GM23338 (cell line): ENCODE data around the gene ELAVL3. TPM values are rescaled to one million over a fixed set of nuclear protein-coding genes. Genes with fewer than 3 reads are reported as not detected.

ENCODE experiments used
- ATAC-seq: fragments of 200-7000 bp; cut with Tn5 transposase; 3 replicates; pipeline ENCODE4 v1.9.1; 2020
- DNase-seq: peaks from one replicate; pipeline ENCODE4 v3.0.0-alpha.2; 2015; ENCODE audit warnings: low spot score
- H2AFZ ChIP-seq: fragments of 200-600 bp; sonication (generic); 2 replicates; pipeline ENCODE4 v1.8.0; 2016; ENCODE audit warnings: antibody characterized with exemption, mild to moderate bottlenecking, moderate library complexity
- H3F3A ChIP-seq: fragments of 200-600 bp; sonication (generic); replicated peaks from 2 replicates; pipeline ENCODE4 v1.8.0; 2017; ENCODE audit warnings: antibody characterized with exemption, mixed run types, low read depth
- H3K27ac ChIP-seq: fragments of 200-600 bp; sonication (generic); 2 replicates; pipeline ENCODE4 v1.6.1; 2016; ENCODE audit warnings: low read depth
- H3K27me3 ChIP-seq: fragments of 200-600 bp; sonication (generic); 2 replicates; pipeline ENCODE4 v1.8.0; 2016; ENCODE audit warnings: mild to moderate bottlenecking, mixed run types, moderate library complexity; ENCODE audit not compliant: insufficient read depth
- H3K36me3 ChIP-seq: fragments of 200-600 bp; sonication (generic); 2 replicates; pipeline ENCODE4 v1.8.0; 2016; ENCODE audit warnings: mild to moderate bottlenecking; ENCODE audit not compliant: insufficient read depth
- H3K4me1 ChIP-seq: fragments of 200-600 bp; sonication (generic); 2 replicates; pipeline ENCODE4 v1.8.0; 2016; ENCODE audit warnings: mild to moderate bottlenecking, moderate library complexity; ENCODE audit not compliant: insufficient read depth
- H3K4me2 ChIP-seq: fragments of 200-600 bp; sonication (generic); 2 replicates; pipeline ENCODE4 v1.7.1; 2017; ENCODE audit warnings: mixed run types
- H3K4me3 ChIP-seq: fragments of 200-600 bp; sonication (generic); 2 replicates; pipeline ENCODE4 v1.6.1; 2016; ENCODE audit warnings: mixed run types
- H3K79me2 ChIP-seq: fragments of 200-600 bp; sonication (generic); replicated peaks from 2 replicates; pipeline ENCODE4 v1.8.0; 2017; ENCODE audit warnings: mild to moderate bottlenecking; ENCODE audit not compliant: insufficient read depth
- H3K9me2 ChIP-seq: fragments of 200-600 bp; sonication (generic); 2 replicates; pipeline ENCODE4 v1.8.0; 2017; ENCODE audit not compliant: insufficient read depth
- H4K20me1 ChIP-seq: fragments of 200-600 bp; sonication (generic); replicated peaks from 2 replicates; pipeline ENCODE4 v1.8.0; 2017; ENCODE audit warnings: mild to moderate bottlenecking; ENCODE audit not compliant: insufficient read depth
- H3K27ac Mint-ChIP-seq: 2 replicates; pipeline ENCODE4 v1.8.0; 2020; ENCODE audit warnings: inconsistent platforms, mild to moderate bottlenecking, moderate library complexity, mixed read lengths
- H3K27me3 Mint-ChIP-seq: 3 replicates; pipeline ENCODE4 v1.8.0; 2022; ENCODE audit warnings: low read depth, mild to moderate bottlenecking, moderate library complexity, mixed read lengths, inconsistent platforms; ENCODE audit not compliant: insufficient read depth, poor library complexity
- H3K36me3 Mint-ChIP-seq: 3 replicates; pipeline ENCODE4 v1.8.0; 2021; ENCODE audit warnings: low read depth, mild to moderate bottlenecking, inconsistent platforms, moderate library complexity, mixed read lengths
- H3K4me1 Mint-ChIP-seq: 3 replicates; pipeline ENCODE4 v1.8.0; 2020; ENCODE audit warnings: mild to moderate bottlenecking, inconsistent platforms, mixed read lengths
- H3K4me3 Mint-ChIP-seq: 3 replicates; pipeline ENCODE4 v1.8.0; 2021; ENCODE audit warnings: moderate library complexity, mild to moderate bottlenecking, inconsistent platforms, mixed read lengths
- H3K9me3 Mint-ChIP-seq: 3 replicates; pipeline ENCODE4 v1.8.0; 2020; ENCODE audit warnings: moderate library complexity, mild to moderate bottlenecking, inconsistent platforms, mixed read lengths
- CREB1 ChIP-seq: fragments of 250-450 bp; sonication (Bioruptor Pico); IDR thresholded peaks from 2 replicates; pipeline ENCODE4 v1.5.0; 2020; ENCODE audit warnings: low read depth, mild to moderate bottlenecking, moderate library complexity
- EZH2 ChIP-seq: fragments of 200-600 bp; sonication (generic); IDR thresholded peaks from one replicate; pipeline ENCODE4 v1.8.0; 2017; ENCODE audit warnings: antibody characterized with exemption, mild to moderate bottlenecking, low read depth; ENCODE audit not compliant: unreplicated experiment
- EZH2phosphoT487 ChIP-seq: fragments of 200-600 bp; sonication (generic); IDR thresholded peaks from one replicate; pipeline ENCODE4 v1.8.1; 2018; ENCODE audit warnings: antibody characterized with exemption; ENCODE audit not compliant: unreplicated experiment
- JUNB ChIP-seq: IDR thresholded peaks from one replicate; pipeline ENCODE4 v1.6.1; 2016; ENCODE audit warnings: antibody characterized with exemption; ENCODE audit not compliant: unreplicated experiment
- NANOG ChIP-seq: IDR thresholded peaks from 2 replicates; pipeline ENCODE4 v1.6.1; 2016; ENCODE audit warnings: antibody characterized with exemption, borderline replicate concordance
- POLR2AphosphoS5 ChIP-seq: IDR thresholded peaks from 2 replicates; pipeline ENCODE4 v1.6.1; 2016; ENCODE audit warnings: antibody characterized with exemption, low read depth
- STAT1 ChIP-seq: IDR thresholded peaks from one replicate; pipeline ENCODE4 v1.6.1; 2016; ENCODE audit warnings: antibody characterized with exemption; ENCODE audit not compliant: unreplicated experiment
- ZNF114 ChIP-seq: fragments of 250-450 bp; sonication (Bioruptor Pico); IDR thresholded peaks from 2 replicates; pipeline ENCODE4 v1.5.0; 2020; ENCODE audit warnings: mild to moderate bottlenecking, moderate library complexity
- ZNF331 ChIP-seq: fragments of 250-450 bp; sonication (Bioruptor Pico); IDR thresholded peaks from 2 replicates; pipeline ENCODE4 v1.5.0; 2020; ENCODE audit warnings: low read depth, mild to moderate bottlenecking, moderate library complexity
- polyA plus RNA-seq: library from polyadenylated mRNA; unstranded; fragments of >200 nt; fragmentation: Nextera tagmentation; extraction: Ambion mirVana; gene quantifications from 2 replicates; pipeline ENCODE4 v1.2.1, GENCODE V29; 2016
- total RNA-seq: library from RNA; depleted of rRNA; stranded (reverse); fragments of >200 nt; shearing (Covaris generic); gene quantifications from 2 replicates; pipeline ENCODE4 v1.2.3, GENCODE V29; 2014
- TF ChIP-seq, protein P1 (sequence below): fragments of 250-450 bp; sonication (Bioruptor Pico); IDR thresholded peaks from 2 replicates; pipeline ENCODE4 v1.5.0; 2020; ENCODE audit warnings: mild to moderate bottlenecking, moderate library complexity
- TF ChIP-seq, protein P2 (sequence below), 2 experiments: fragments of 200-600 bp in 1 of 2; sonication (generic) in 1 of 2; conservative IDR thresholded peaks; 2 replicates each; pipeline versions ENCODE4 v1.5.1 to v1.6.1; 2016 to 2017; ENCODE audit warnings: antibody characterized with exemption in 2 of 2, low read depth in 2 of 2, mild to moderate bottlenecking in 2 of 2, moderate library complexity in 1 of 2
- TF ChIP-seq, protein P3 (sequence below): IDR thresholded peaks from one replicate; pipeline ENCODE4 v1.6.1; 2018; ENCODE audit warnings: antibody characterized with exemption; ENCODE audit not compliant: unreplicated experiment
- TF ChIP-seq, protein P4 (sequence below): IDR thresholded peaks from 2 replicates; pipeline ENCODE4 v1.6.1; 2016; ENCODE audit warnings: antibody characterized with exemption

The ELAVL3 gene
- total and polyA plus RNA-seq, 2 experiments from 2014 or later: 0.45 to 1.2 TPM

DNA sequence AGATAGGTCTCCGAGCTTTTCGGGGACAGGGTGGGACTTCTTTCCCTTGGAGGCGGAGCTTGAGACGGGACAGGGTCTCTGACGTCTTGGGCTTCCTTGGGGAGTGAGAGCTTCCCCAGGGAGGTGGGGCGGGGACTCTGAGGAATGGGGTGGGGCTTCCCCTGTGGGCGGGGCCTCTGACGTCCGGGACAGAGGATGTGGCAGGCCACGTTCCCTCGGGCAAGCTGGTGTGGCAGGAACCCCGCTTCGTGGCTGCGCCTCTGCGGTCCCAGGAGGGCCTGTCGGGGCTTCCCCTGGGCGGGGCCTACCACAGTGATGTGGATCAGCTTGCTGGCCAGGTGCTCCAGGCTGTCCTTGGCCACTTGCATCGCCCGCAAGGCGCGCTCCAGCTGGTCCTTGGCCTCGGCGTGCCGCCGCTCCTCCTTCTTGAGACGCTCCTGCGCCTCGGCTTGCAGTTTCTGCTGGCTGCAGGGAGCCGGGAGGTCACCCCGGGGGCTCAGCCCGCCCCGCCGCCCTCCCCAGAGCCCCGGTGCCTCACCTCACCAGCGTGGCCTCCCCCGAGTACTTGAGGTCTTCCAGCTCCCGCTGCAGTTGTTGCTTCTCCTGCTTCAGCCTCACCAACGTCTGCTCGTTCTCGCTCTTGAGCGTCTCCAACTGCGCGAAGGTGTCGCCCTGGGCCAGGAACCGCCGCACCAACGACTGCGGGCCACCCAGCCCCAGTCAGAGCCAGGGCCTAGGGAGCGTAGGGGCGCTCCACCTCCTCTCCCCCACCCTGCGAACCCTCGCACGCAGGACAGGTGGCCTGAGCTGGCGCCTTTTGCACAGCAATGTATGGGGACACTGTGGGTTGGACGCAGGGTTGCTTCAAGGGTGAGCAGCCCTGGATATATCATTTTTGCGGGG, 58.4 kb downstream of the ELAVL3 start:
- no peaks in the 10 kb centered on the region for H3K36me3 ChIP-seq
- H3K4me2 ChIP-seq: peak overlapping the region; percentile 100
- peaks cover 23% of the 10 kb centered on the region for H3F3A ChIP-seq
- H3K9me3 Mint-ChIP-seq: peaks cover 2% of the 10 kb centered on the region; the same call in 1 of the 3 replicates
- peaks cover 29% of the 10 kb centered on the region for H3K4me1 ChIP-seq
- peaks cover 45% of the 10 kb centered on the region for H3K27me3 ChIP-seq
- H3K27me3 Mint-ChIP-seq: peaks cover 45% of the 10 kb centered on the region
- no peaks in the 10 kb centered on the region for H3K36me3 Mint-ChIP-seq
- H3K4me3 ChIP-seq: peak overlapping the region; percentile 90
- peak overlapping the region; percentile 92 for H2AFZ ChIP-seq
- TF ChIP-seq, protein P1, sequence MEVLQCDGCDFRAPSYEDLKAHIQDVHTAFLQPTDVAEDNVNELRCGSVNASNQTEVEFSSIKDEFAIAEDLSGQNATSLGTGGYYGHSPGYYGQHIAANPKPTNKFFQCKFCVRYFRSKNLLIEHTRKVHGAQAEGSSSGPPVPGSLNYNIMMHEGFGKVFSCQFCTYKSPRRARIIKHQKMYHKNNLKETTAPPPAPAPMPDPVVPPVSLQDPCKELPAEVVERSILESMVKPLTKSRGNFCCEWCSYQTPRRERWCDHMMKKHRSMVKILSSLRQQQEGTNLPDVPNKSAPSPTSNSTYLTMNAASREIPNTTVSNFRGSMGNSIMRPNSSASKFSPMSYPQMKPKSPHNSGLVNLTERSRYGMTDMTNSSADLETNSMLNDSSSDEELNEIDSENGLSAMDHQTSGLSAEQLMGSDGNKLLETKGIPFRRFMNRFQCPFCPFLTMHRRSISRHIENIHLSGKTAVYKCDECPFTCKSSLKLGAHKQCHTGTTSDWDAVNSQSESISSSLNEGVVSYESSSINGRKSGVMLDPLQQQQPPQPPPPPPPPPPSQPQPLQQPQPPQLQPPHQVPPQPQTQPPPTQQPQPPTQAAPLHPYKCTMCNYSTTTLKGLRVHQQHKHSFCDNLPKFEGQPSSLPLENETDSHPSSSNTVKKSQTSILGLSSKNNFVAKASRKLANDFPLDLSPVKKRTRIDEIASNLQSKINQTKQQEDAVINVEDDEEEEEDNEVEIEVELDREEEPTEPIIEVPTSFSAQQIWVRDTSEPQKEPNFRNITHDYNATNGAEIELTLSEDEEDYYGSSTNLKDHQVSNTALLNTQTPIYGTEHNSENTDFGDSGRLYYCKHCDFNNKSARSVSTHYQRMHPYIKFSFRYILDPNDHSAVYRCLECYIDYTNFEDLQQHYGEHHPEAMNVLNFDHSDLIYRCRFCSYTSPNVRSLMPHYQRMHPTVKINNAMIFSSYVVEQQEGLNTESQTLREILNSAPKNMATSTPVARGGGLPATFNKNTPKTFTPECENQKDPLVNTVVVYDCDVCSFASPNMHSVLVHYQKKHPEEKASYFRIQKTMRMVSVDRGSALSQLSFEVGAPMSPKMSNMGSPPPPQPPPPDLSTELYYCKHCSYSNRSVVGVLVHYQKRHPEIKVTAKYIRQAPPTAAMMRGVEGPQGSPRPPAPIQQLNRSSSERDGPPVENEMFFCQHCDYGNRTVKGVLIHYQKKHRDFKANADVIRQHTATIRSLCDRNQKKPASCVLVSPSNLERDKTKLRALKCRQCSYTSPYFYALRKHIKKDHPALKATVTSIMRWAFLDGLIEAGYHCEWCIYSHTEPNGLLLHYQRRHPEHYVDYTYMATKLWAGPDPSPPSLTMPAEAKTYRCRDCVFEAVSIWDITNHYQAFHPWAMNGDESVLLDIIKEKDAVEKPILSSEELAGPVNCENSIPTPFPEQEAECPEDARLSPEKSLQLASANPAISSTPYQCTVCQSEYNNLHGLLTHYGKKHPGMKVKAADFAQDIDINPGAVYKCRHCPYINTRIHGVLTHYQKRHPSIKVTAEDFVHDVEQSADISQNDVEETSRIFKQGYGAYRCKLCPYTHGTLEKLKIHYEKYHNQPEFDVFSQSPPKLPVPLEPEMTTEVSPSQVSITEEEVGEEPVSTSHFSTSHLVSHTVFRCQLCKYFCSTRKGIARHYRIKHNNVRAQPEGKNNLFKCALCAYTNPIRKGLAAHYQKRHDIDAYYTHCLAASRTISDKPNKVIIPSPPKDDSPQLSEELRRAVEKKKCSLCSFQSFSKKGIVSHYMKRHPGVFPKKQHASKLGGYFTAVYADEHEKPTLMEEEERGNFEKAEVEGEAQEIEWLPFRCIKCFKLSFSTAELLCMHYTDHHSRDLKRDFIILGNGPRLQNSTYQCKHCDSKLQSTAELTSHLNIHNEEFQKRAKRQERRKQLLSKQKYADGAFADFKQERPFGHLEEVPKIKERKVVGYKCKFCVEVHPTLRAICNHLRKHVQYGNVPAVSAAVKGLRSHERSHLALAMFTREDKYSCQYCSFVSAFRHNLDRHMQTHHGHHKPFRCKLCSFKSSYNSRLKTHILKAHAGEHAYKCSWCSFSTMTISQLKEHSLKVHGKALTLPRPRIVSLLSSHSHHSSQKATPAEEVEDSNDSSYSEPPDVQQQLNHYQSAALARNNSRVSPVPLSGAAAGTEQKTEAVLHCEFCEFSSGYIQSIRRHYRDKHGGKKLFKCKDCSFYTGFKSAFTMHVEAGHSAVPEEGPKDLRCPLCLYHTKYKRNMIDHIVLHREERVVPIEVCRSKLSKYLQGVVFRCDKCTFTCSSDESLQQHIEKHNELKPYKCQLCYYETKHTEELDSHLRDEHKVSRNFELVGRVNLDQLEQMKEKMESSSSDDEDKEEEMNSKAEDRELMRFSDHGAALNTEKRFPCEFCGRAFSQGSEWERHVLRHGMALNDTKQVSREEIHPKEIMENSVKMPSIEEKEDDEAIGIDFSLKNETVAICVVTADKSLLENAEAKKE (CRISPR knock-in tag): no peak
- TF ChIP-seq, protein P2, sequence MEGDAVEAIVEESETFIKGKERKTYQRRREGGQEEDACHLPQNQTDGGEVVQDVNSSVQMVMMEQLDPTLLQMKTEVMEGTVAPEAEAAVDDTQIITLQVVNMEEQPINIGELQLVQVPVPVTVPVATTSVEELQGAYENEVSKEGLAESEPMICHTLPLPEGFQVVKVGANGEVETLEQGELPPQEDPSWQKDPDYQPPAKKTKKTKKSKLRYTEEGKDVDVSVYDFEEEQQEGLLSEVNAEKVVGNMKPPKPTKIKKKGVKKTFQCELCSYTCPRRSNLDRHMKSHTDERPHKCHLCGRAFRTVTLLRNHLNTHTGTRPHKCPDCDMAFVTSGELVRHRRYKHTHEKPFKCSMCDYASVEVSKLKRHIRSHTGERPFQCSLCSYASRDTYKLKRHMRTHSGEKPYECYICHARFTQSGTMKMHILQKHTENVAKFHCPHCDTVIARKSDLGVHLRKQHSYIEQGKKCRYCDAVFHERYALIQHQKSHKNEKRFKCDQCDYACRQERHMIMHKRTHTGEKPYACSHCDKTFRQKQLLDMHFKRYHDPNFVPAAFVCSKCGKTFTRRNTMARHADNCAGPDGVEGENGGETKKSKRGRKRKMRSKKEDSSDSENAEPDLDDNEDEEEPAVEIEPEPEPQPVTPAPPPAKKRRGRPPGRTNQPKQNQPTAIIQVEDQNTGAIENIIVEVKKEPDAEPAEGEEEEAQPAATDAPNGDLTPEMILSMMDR (conservative IDR thresholded peaks at IDR 0.05; ENCODE audit: low read depth in 2 of 2): no peak
- TF ChIP-seq, protein P3, sequence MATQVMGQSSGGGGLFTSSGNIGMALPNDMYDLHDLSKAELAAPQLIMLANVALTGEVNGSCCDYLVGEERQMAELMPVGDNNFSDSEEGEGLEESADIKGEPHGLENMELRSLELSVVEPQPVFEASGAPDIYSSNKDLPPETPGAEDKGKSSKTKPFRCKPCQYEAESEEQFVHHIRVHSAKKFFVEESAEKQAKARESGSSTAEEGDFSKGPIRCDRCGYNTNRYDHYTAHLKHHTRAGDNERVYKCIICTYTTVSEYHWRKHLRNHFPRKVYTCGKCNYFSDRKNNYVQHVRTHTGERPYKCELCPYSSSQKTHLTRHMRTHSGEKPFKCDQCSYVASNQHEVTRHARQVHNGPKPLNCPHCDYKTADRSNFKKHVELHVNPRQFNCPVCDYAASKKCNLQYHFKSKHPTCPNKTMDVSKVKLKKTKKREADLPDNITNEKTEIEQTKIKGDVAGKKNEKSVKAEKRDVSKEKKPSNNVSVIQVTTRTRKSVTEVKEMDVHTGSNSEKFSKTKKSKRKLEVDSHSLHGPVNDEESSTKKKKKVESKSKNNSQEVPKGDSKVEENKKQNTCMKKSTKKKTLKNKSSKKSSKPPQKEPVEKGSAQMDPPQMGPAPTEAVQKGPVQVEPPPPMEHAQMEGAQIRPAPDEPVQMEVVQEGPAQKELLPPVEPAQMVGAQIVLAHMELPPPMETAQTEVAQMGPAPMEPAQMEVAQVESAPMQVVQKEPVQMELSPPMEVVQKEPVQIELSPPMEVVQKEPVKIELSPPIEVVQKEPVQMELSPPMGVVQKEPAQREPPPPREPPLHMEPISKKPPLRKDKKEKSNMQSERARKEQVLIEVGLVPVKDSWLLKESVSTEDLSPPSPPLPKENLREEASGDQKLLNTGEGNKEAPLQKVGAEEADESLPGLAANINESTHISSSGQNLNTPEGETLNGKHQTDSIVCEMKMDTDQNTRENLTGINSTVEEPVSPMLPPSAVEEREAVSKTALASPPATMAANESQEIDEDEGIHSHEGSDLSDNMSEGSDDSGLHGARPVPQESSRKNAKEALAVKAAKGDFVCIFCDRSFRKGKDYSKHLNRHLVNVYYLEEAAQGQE: peak; percentile 28
- no peak for TF ChIP-seq ZNF114 (CRISPR knock-in tag)
- TF ChIP-seq STAT1: no peak
- TF ChIP-seq EZH2phosphoT487: no peak
- TF ChIP-seq NANOG: no peak
- no peak for TF ChIP-seq EZH2
- TF ChIP-seq, protein P4, sequence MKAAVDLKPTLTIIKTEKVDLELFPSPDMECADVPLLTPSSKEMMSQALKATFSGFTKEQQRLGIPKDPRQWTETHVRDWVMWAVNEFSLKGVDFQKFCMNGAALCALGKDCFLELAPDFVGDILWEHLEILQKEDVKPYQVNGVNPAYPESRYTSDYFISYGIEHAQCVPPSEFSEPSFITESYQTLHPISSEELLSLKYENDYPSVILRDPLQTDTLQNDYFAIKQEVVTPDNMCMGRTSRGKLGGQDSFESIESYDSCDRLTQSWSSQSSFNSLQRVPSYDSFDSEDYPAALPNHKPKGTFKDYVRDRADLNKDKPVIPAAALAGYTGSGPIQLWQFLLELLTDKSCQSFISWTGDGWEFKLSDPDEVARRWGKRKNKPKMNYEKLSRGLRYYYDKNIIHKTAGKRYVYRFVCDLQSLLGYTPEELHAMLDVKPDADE: peak; percentile 60; the same call in 1 of the 2 replicates
- peak; percentile 41; the same call in 1 of the 2 replicates for TF ChIP-seq CREB1 (CRISPR knock-in tag)
- no peak for TF ChIP-seq ZNF331 (CRISPR knock-in tag)
- TF ChIP-seq JUNB: no peak
- peak; percentile 44 for TF ChIP-seq POLR2AphosphoS5
- H3K27ac Mint-ChIP-seq: peak overlapping the region; percentile 93
- H3K27ac ChIP-seq: peak overlapping the region; percentile 53; the same call in 1 of the 2 replicates
- no peaks in the 10 kb centered on the region for H4K20me1 ChIP-seq
- H3K79me2 ChIP-seq: no peaks in the 10 kb centered on the region
- peak overlapping the region; percentile 82 for H3K4me3 Mint-ChIP-seq
- H3K9me2 ChIP-seq: no peaks in the 10 kb centered on the region
- peak; percentile 26 for ATAC-seq
- peak; percentile 98 for DNase-seq
- H3K4me1 Mint-ChIP-seq: peaks cover 18% of the 10 kb centered on the region
